Eye (tissue), 1 donor: ENCODE data around the gene LIFR.
"Not testable (repeated sequence)": the region's sequence is repeated elsewhere in the genome, so short reads cannot be mapped to it uniquely, and the experiment has no call there.

ENCODE experiments used
- DNase-seq: peaks from one replicate; pipeline ENCODE4 v3.0.0-alpha.2; 2015

LIFR gene

GRCh38 chr5:38582293-38582974 lies 26.0 kb upstream of the LIFR start:
- no peak for DNase-seq

GRCh38 chr5:38581597-38581996 lies 25.2 kb upstream of the LIFR start:
- DNase-seq: no peak

- no peak for DNase-seq
Measured at GRCh38 chr5:38579105-38579504, 22.7 kb upstream of the LIFR start.

GRCh38 chr5:38576961-38577684 lies 20.7 kb upstream of the LIFR start:
- no peak for DNase-seq

- peak; percentile 57 for DNase-seq
Measured at GRCh38 chr5:38576442-38576841, 20.0 kb upstream of the LIFR start.

- DNase-seq: peak; percentile 86
Measured at GRCh38 chr5:38575476-38575875, 19.0 kb upstream of the LIFR start.

GRCh38 chr5:38574009-38574408 lies 17.6 kb upstream of the LIFR start:
- DNase-seq: no peak

GRCh38 chr5:38573521-38573920 lies 17.1 kb upstream of the LIFR start:
- DNase-seq: no peak

GRCh38 chr5:38569180-38569579 lies 12.7 kb upstream of the LIFR start:
- DNase-seq: no peak

- DNase-seq: not testable (repeated sequence)
Measured at GRCh38 chr5:38567306-38567705, 10.9 kb upstream of the LIFR start.

GRCh38 chr5:38563624-38564023 lies 7.2 kb upstream of the LIFR start:
- no peak for DNase-seq

- DNase-seq: no peak
Measured at GRCh38 chr5:38562444-38563210, 6.2 kb upstream of the LIFR start.

GRCh38 chr5:38559428-38559827 lies 3.0 kb upstream of the LIFR start:
- DNase-seq: no peak

GRCh38 chr5:38557792-38558191 lies 1.3 kb upstream of the LIFR start:
- no peak for DNase-seq

GRCh38 chr5:38557308-38557710 lies 863 bp upstream of the LIFR start:
- no peak for DNase-seq

- peak; percentile 77 for DNase-seq
Measured at GRCh38 chr5:38556088-38556598, 303 bp downstream of the LIFR start.

- peak; percentile 67 for DNase-seq
Measured at GRCh38 chr5:38555354-38556087, 925 bp downstream of the LIFR start.

- DNase-seq: no peak
Measured at GRCh38 chr5:38554861-38555260, 1.6 kb downstream of the LIFR start.

GRCh38 chr5:38554403-38554802 lies 2.0 kb downstream of the LIFR start:
- DNase-seq: no peak

- no peak for DNase-seq
Measured at GRCh38 chr5:38553001-38553521, 3.4 kb downstream of the LIFR start.

- DNase-seq: peak; percentile 67
Measured at GRCh38 chr5:38551030-38552017, 5.1 kb downstream of the LIFR start.
